Suprapubic skin (tissue), 4 donors: Measurements from ENCODE around the gene IFNL1. TPM values are rescaled to one million over a fixed set of nuclear protein-coding genes. Genes with fewer than 3 reads are reported as not detected.

Source experiments
- DNase-seq, 2 donors: peaks; one replicate each; pipeline ENCODE4 v3.0.0-alpha.2; 2019; ENCODE audit warnings: low spot score in 2 of 2
- H3K27ac ChIP-seq: fragments of 200-600 bp; sonication (generic); one replicate; pipeline ENCODE4 v1.5.1; 2019
- H3K27me3 ChIP-seq: fragments of 200-600 bp; sonication (generic); one replicate; pipeline ENCODE4 v1.5.1; 2019
- H3K36me3 ChIP-seq: fragments of 200-600 bp; sonication (generic); one replicate; pipeline ENCODE4 v1.5.1; 2019
- H3K4me1 ChIP-seq: fragments of 200-600 bp; sonication (generic); one replicate; pipeline ENCODE4 v1.5.1; 2019
- H3K4me3 ChIP-seq: fragments of 200-600 bp; sonication (generic); one replicate; pipeline ENCODE4 v1.5.1; 2019; ENCODE audit warnings: mild to moderate bottlenecking
- H3K9me3 ChIP-seq: fragments of 200-600 bp; sonication (generic); one replicate; pipeline ENCODE4 v1.5.1; 2019
- EP300 ChIP-seq: sonication (generic); formaldehyde crosslinking; IDR thresholded peaks from one replicate; pipeline ENCODE4 v1.6.1; 2017; ENCODE audit warnings: antibody characterized with exemption
- POLR2A ChIP-seq, 2 donors: fragments of 450-650 bp; IDR thresholded peaks; one replicate each; pipeline ENCODE4 v1.6.1; 2017; ENCODE audit warnings: antibody characterized with exemption in 2 of 2, mild to moderate bottlenecking in 2 of 2, moderate library complexity in 2 of 2
- POLR2AphosphoS5 ChIP-seq, 3 donors: sonication (generic); formaldehyde crosslinking; IDR thresholded peaks; one replicate each; pipeline ENCODE4 v1.6.1; 2017; ENCODE audit warnings: antibody characterized with exemption in 3 of 3
- WGBS: methylation state at CpG from one replicate; pipeline ENCODE4 v1.1.5; 2018; 5-methylcytosine and 5-hydroxymethylcytosine counted together
- total RNA-seq, 4 donors: library from RNA; depleted of rRNA; stranded (reverse); fragments of >200 nt; gene quantifications; one replicate each; pipeline ENCODE4 v1.1.0, GENCODE V29; 2016
- TF ChIP-seq, protein P1 (sequence below), 2 donors: fragments of 200-600 bp in 1 of 2; fragments of 450-650 bp in 1 of 2; sonication (generic) in 1 of 2; IDR thresholded peaks; one replicate each; pipeline ENCODE4 v1.5.1; 2016 to 2019; ENCODE audit warnings: antibody characterized with exemption in 2 of 2, mild to moderate bottlenecking in 1 of 2, moderate library complexity in 1 of 2

Gene IFNL1
- total RNA-seq, 4 donors from 2014 or later = not detected

DNA sequence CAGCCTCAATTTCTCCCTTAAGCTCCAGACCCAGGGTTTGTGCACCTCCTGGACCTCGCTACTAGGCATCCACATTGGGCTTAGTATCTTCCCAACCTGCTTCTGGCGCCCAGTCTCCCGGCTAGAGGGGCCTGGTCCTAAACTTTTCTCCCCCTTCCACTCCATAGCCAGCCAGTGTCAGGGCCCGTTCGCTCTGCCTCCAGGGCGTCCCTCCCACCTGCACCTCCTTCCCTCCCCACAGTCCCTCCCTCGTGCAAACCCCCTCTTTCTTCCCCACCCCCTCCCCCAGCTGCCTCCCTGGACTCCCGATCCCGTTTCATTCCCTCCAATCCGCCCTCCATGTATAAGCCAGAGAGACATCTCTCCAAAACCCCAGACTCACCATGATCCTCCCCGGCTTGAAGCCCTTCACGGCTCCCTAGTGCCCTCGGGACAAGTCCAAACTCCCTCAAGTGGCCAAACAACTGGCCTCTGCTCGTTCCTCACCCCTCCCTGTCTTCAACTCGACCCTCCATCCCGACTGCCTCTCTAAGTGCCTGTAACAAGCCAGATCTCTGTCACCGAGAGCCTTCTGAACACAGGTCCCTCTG lies 45.0 kb downstream of the IFNL1 start:
- Histone ChIP-seq H3K36me3 (no peaks in the 10 kb centered on the region), H3K27me3 (no peaks in the 10 kb centered on the region), H3K9me3 (no peaks in the 10 kb centered on the region), H3K27ac (peak overlapping the region; percentile 81), H3K4me3 (peak overlapping the region; percentile 96), H3K4me1 (peaks cover 48% of the 10 kb centered on the region)
- under 1% methylated on average over 17 of the region's 17 CpGs for WGBS
- TF ChIP-seq, protein P1, sequence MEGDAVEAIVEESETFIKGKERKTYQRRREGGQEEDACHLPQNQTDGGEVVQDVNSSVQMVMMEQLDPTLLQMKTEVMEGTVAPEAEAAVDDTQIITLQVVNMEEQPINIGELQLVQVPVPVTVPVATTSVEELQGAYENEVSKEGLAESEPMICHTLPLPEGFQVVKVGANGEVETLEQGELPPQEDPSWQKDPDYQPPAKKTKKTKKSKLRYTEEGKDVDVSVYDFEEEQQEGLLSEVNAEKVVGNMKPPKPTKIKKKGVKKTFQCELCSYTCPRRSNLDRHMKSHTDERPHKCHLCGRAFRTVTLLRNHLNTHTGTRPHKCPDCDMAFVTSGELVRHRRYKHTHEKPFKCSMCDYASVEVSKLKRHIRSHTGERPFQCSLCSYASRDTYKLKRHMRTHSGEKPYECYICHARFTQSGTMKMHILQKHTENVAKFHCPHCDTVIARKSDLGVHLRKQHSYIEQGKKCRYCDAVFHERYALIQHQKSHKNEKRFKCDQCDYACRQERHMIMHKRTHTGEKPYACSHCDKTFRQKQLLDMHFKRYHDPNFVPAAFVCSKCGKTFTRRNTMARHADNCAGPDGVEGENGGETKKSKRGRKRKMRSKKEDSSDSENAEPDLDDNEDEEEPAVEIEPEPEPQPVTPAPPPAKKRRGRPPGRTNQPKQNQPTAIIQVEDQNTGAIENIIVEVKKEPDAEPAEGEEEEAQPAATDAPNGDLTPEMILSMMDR (IDR thresholded peaks at IDR 0.05) = no peak
- TF ChIP-seq EP300 = no peak
- TF ChIP-seq POLR2AphosphoS5 (IDR thresholded peaks at IDR 0.05) = no peak
- TF ChIP-seq POLR2A (IDR thresholded peaks at IDR 0.05) = no peak
- DNase-seq = peak in 1 of 2 donors; percentile 72

DNA sequence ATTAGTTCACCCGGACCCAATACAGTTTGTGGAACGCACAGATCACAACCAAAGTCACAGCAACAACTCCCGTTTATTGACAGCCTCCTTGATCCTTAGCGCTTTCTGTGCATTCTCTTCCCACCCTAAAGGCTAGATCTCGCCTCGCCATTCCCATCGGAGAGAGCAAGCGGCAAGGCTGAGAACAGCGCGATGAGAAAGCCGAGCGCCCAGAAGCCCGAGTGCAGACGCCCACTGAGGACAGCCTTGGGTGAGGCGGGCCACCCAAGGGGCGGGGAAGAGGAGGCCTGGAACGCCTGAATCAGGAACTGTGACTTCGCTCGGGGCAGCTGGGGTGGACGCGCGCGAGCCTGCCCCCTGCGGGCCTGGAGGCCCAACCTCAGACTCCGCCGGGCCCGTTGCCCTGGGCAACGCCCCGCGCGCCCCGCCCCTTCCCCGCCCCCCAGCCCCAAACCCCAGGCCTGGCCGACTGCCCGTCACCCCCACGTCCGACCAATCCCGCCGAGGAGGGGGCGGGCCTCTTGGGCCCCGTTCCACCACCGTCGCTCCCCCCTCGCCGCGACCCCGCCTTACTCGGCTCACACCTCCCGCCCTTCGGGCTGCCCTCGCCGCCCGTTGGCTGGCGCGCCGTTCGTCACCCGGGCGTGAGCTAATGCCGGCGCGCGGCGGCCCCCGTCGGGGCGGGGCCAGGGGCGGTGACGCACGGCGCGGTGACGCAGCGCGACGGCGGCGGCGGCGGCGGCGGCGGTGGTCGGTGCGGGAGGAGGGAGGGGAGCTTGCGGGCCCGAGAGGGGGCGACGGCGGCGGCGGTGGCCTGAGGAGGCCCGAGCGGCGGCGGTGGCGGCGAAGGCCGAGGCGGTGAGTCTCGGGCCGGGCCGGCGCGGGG lies 45.8 kb downstream of the IFNL1 start, which contains the start of gene SAMD4B:
TSS of gene SAMD4B (plus strand) at position 703 of the 886 bp plus-strand sequence. CDS start 14,473 bp downstream, outside the sequence.
- no peaks in the 10 kb centered on the region for H3K9me3 ChIP-seq
- H3K4me1 ChIP-seq = peaks cover 50% of the 10 kb centered on the region
- WGBS = under 1% methylated on average over 36 of the region's 105 CpGs
- DNase-seq = peak; percentile 99
- no peaks in the 10 kb centered on the region for H3K36me3 ChIP-seq
- peak; percentile 57 to 94 for TF ChIP-seq POLR2A (IDR thresholded peaks at IDR 0.05)
- TF ChIP-seq, protein P1 (IDR thresholded peaks at IDR 0.05) = peak; percentile 75 to 90
- peak; percentile 73 to 86 (median 85) for TF ChIP-seq POLR2AphosphoS5 (IDR thresholded peaks at IDR 0.05)
- TF ChIP-seq EP300 = no peak
- no peaks in the 10 kb centered on the region for H3K27me3 ChIP-seq
- H3K27ac ChIP-seq = peak within 1 kb of the TSS; percentile 92
- H3K4me3 ChIP-seq = peak within 1 kb of the TSS; percentile 96

DNA sequence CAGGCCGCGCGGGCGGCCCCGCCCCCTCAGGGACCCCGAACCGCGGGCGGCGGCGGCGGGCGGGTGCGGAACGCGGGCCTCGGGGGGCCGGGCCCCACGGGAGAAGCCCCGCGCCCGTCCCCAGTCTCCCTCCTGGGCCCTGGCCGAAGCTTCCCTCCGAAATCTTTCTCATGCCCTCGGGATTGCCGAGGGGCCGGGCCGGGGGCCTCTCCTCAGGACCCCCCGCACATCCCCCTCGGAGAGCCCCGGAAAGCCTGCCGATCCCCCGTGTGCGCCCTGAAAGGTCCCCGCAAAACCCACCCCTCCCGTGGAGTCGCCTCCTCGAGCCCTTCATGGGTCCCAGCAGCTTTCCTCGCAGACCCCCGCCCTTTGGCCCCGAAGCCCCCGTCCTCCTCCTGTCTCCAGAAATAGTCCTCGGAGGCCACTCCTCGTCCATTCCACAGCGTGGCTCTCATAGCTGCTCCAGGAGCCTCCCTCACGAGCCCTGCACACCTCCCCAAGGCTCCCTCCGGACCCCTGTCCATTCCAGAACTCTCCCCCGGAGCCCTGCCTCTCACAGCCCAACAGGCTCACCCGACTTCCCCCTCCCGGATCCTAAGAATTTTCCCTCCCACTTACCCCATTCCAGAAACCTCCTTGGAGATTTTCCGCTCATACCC lies 46.6 kb downstream of the IFNL1 start:
- TF ChIP-seq POLR2A (IDR thresholded peaks at IDR 0.05) (peak in 1 of 2 donors; percentile 18), POLR2AphosphoS5 (IDR thresholded peaks at IDR 0.05) (no peak)
- no peaks in the 10 kb centered on the region for H3K9me3 ChIP-seq
- no peaks in the 10 kb centered on the region for H3K36me3 ChIP-seq
- DNase-seq = peak in 1 of 2 donors; percentile 80
- H3K4me3 ChIP-seq = peak overlapping the region; percentile 96
- peak overlapping the region; percentile 92 for H3K27ac ChIP-seq
- peaks cover 50% of the 10 kb centered on the region for H3K4me1 ChIP-seq
- no peaks in the 10 kb centered on the region for H3K27me3 ChIP-seq
- WGBS = 4% methylated on average over 17 of the region's 51 CpGs

DNA sequence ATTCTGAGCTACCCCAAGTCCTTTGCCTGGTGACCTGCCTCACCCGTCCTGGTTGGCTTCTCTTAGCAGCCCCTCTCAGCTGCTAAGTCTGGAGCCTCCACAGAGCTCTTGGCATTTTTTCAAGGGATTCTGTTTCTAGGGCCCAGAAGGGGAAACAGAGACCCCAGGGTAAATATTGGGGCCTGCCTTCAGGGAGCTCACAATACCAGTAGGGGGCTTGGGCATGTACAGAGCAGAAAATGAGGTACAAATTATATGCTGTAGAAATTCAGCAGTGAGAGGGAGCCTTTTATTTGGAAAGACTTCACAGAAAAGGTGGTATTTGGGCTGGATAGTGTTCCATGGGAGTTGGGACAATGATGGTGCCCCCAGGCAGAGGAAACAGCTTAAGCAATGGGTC lies 49.7 kb downstream of the IFNL1 start:
- peaks cover 23% of the 10 kb centered on the region for H3K36me3 ChIP-seq
- no peak for TF ChIP-seq POLR2A (IDR thresholded peaks at IDR 0.05)
- TF ChIP-seq, protein P1 (IDR thresholded peaks at IDR 0.05) = no peak
- no peak for TF ChIP-seq POLR2AphosphoS5 (IDR thresholded peaks at IDR 0.05)
- no peak for TF ChIP-seq EP300
- H3K27ac ChIP-seq = no peak overlapping the region
- DNase-seq = no peak
- no peaks in the 10 kb centered on the region for H3K27me3 ChIP-seq
- H3K4me3 ChIP-seq = no peak overlapping the region
- WGBS = 88% methylated on average over 1 of the region's 1 CpG
- peaks cover 57% of the 10 kb centered on the region for H3K4me1 ChIP-seq
- no peaks in the 10 kb centered on the region for H3K9me3 ChIP-seq

DNA sequence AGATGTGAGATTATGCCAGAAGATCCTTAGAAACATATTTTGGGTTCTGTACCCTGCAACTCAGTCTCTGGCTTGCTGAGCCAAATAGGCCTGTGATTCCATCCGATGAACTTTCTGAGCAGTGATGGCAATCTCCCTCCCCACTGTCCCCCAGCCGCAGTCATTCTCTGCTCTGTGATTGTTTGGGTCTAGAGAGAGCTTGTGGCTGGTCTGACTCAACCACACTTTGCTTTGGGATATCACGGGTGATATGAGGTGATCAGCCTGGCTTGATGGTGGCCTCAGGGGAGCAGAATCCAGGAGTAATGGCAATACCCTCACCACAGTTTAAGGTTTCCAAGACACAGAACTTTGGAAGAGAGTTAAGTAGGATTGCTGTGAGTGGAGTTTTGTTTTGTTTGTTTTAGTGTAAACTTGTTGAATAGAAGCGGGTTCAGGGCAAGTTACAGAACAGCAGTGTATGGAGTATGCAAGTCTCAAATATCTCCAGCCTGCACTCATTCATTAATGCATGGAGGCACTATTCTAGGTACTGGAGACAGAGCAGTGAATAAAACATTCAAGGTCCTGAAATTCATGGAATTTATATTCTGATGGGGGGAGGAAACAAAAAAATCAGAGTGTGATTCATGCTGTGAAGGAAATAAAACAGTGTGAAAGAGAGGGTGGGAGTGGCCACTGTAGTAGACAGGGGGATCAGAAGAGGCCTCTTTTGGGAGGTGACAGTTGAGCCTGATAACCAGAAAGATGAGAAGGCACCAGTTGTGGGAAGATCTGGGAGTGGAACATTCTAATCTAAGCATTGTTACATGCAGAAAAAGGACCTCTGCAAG lies 51.3 kb downstream of the IFNL1 start:
- H3K4me1 ChIP-seq = peaks cover 69% of the 10 kb centered on the region

More for the DNA sequence above, 51.3 kb downstream of the IFNL1 start:
- H3K27ac ChIP-seq = no peak overlapping the region
- no peak overlapping the region for H3K4me3 ChIP-seq
- H3K9me3 ChIP-seq = no peaks in the 10 kb centered on the region
- 80% methylated on average over 4 of the region's 4 CpGs for WGBS
- no peak for DNase-seq
- no peaks in the 10 kb centered on the region for H3K27me3 ChIP-seq
- TF ChIP-seq, protein P1 (IDR thresholded peaks at IDR 0.05) = no peak
- TF ChIP-seq EP300 (no peak), POLR2A (IDR thresholded peaks at IDR 0.05) (no peak), POLR2AphosphoS5 (IDR thresholded peaks at IDR 0.05) (no peak)
- H3K36me3 ChIP-seq = peaks cover 30% of the 10 kb centered on the region
